ENCODE data around the gene SUB1. TPM values are rescaled to one million over a fixed set of nuclear protein-coding genes. Genes with fewer than 3 reads are reported as not detected.
A peak's percentile ranks its signal among the peaks of the same experiment; 100 is the strongest.

The SUB1 gene
- total RNA-seq, 1 experiment from 2014 or later, result 204 TPM

- intact Hi-C loops (cut with micrococcal nuclease; ENCODE audit: unreplicated experiment) (no loop called here), in situ Hi-C loops (cut with HindIII; ENCODE audit: low pct_unique_long_range_greater_than_20kb, low sequenced_read_pairs) (no loop called here)
- ATAC-seq (peak; percentile 26; the same call in 1 of the 2 replicates), DNase-seq (ENCODE audit: low read depth, low spot score) (no peak)
- Histone ChIP-seq H3K4me3 (ENCODE audit: low read depth in 2 of 2, low read length in 2 of 2) (no peak overlapping the region), H3K36me3 (ENCODE audit: control insufficient read depth, insufficient read depth, low read length) (peaks cover 13% of the 10 kb centered on the region), H3K27ac (ENCODE audit: low read length) (no peak overlapping the region), H3K4me1 (ENCODE audit: control insufficient read depth, insufficient read depth, low read length) (no peaks in the 10 kb centered on the region), H3K9me3 (ENCODE audit: control insufficient read depth, insufficient read depth, low read depth, low read length) (no peaks in the 10 kb centered on the region), H3K27me3 (ENCODE audit: control insufficient read depth, insufficient read depth, low read length) (no peaks in the 10 kb centered on the region)
- ChIA-PET POLR2A (no interaction called here), CTCF (no interaction called here)
- TF ChIP-seq POLR2AphosphoS5 (IDR thresholded peaks at IDR 0.05; ENCODE audit: low read depth, low read length) (no peak), TCF7L2 (IDR thresholded peaks at IDR 0.05; ENCODE audit: low read depth, low read length) (no peak), SIN3A (IDR thresholded peaks at IDR 0.05; ENCODE audit: borderline replicate concordance, insufficient read depth, low read depth, low read length) (no peak), REST (IDR thresholded peaks at IDR 0.05; ENCODE audit: insufficient read depth in 1 of 2, low read depth in 2 of 2, low read length in 1 of 2) (no peak), CTCF (IDR thresholded peaks at IDR 0.05) (no peak)
- no TSS peak for BruUV-seq (replicated peaks)
These were observed 19.7 kb downstream of the SUB1 start for GRCh38 chr5:32604800-32605765.

GRCh38 chr5:32605766-32606152 is 20.4 kb downstream of the SUB1 start:
- Histone ChIP-seq H3K4me1 (ENCODE audit: control insufficient read depth, insufficient read depth, low read length) (no peaks in the 10 kb centered on the region), H3K9me3 (ENCODE audit: control insufficient read depth, insufficient read depth, low read depth, low read length) (no peaks in the 10 kb centered on the region), H3K27ac (ENCODE audit: low read length) (no peak overlapping the region), H3K36me3 (ENCODE audit: control insufficient read depth, insufficient read depth, low read length) (peaks cover 12% of the 10 kb centered on the region), H3K27me3 (ENCODE audit: control insufficient read depth, insufficient read depth, low read length) (no peaks in the 10 kb centered on the region), H3K4me3 (ENCODE audit: low read depth in 2 of 2, low read length in 2 of 2) (no peak overlapping the region)
- DNase-seq (ENCODE audit: low read depth, low spot score) (no peak), ATAC-seq (no peak)
- BruUV-seq (replicated peaks), result no TSS peak
- in situ Hi-C loops (cut with HindIII; ENCODE audit: low pct_unique_long_range_greater_than_20kb, low sequenced_read_pairs), result no loop called here
- TF ChIP-seq SIN3A (IDR thresholded peaks at IDR 0.05; ENCODE audit: borderline replicate concordance, insufficient read depth, low read depth, low read length), result no peak
- no peak for TF ChIP-seq TCF7L2 (IDR thresholded peaks at IDR 0.05; ENCODE audit: low read depth, low read length)
- no peak for TF ChIP-seq REST (IDR thresholded peaks at IDR 0.05; ENCODE audit: insufficient read depth in 1 of 2, low read depth in 2 of 2, low read length in 1 of 2)
- no peak for TF ChIP-seq CTCF (IDR thresholded peaks at IDR 0.05)
- TF ChIP-seq POLR2AphosphoS5 (IDR thresholded peaks at IDR 0.05; ENCODE audit: low read depth, low read length), result no peak
- POLR2A ChIA-PET, result no interaction called here
- intact Hi-C loops (cut with micrococcal nuclease; ENCODE audit: unreplicated experiment), result no loop called here
- CTCF ChIA-PET, result no interaction called here
